NB4 (cell line): ENCODE data around the gene ENOSF1.

Experiments
- DNase-seq: peaks from one replicate; pipeline ENCODE4 v3.0.0; 2010; ENCODE audit warnings: low read depth
- H3K4me3 ChIP-seq: one replicate; pipeline ENCODE4 v1.5.1; 2011; ENCODE audit warnings: mild to moderate bottlenecking, low read depth, low read length, moderate library complexity
- CTCF ChIP-seq: IDR thresholded peaks from one replicate; pipeline ENCODE4 v1.5.1; 2012; ENCODE audit warnings: low read depth, low read length
- MAX ChIP-seq: IDR thresholded peaks from 2 replicates; pipeline ENCODE4 v1.6.1; 2011; ENCODE audit warnings: low read depth, low read length
- MYC ChIP-seq: IDR thresholded peaks from 2 replicates; pipeline ENCODE4 v1.6.1; 2011; ENCODE audit warnings: low read depth, low read length
- POLR2A ChIP-seq: IDR thresholded peaks from 2 replicates; pipeline ENCODE4 v1.6.1; 2011; ENCODE audit warnings: mild to moderate bottlenecking; ENCODE audit not compliant: insufficient read length; ENCODE audit errors: extremely low read depth

The ENOSF1 gene

GRCh38 chr18:680392-680791 is 32.0 kb downstream of the ENOSF1 start:
- DNase-seq = no peak
- no peak overlapping the region for H3K4me3 ChIP-seq

GRCh38 chr18:679516-679915 is 32.9 kb downstream of the ENOSF1 start:
- H3K4me3 ChIP-seq = no peak overlapping the region
- DNase-seq = no peak
- TF ChIP-seq POLR2A = no peak
- TF ChIP-seq MAX = no peak
- no peak for TF ChIP-seq MYC
- TF ChIP-seq CTCF = no peak

More at GRCh38 chr18:680392-680791, 32.0 kb downstream of the ENOSF1 start:
- TF ChIP-seq POLR2A (no peak), MYC (no peak), MAX (no peak), CTCF (no peak)

- H3K4me3 ChIP-seq = no peak overlapping the region
- TF ChIP-seq MAX (no peak), POLR2A (no peak), CTCF (no peak), MYC (no peak)
- DNase-seq = no peak
Observed at GRCh38 chr18:678482-679182, 33.8 kb downstream of the ENOSF1 start.

GRCh38 chr18:677951-678381 is 34.5 kb downstream of the ENOSF1 start:
- no peak for TF ChIP-seq MYC
- no peak for TF ChIP-seq CTCF
- no peak for TF ChIP-seq POLR2A
- TF ChIP-seq MAX = no peak
- no peak for DNase-seq
- H3K4me3 ChIP-seq = no peak overlapping the region

- TF ChIP-seq MAX = no peak
- no peak for TF ChIP-seq POLR2A
- TF ChIP-seq MYC = no peak
- TF ChIP-seq CTCF = no peak
- DNase-seq = no peak
Observed at GRCh38 chr18:677145-677544, 35.3 kb downstream of the ENOSF1 start.

More at GRCh38 chr18:677145-677544, 35.3 kb downstream of the ENOSF1 start:
- H3K4me3 ChIP-seq = no peak overlapping the region
